Measurements from ENCODE around the gene LPCAT1.
"Not testable (repeated sequence)": the region's sequence is repeated elsewhere in the genome, so short reads cannot be mapped to it uniquely, and the experiment has no call there.

Gene LPCAT1

DNA sequence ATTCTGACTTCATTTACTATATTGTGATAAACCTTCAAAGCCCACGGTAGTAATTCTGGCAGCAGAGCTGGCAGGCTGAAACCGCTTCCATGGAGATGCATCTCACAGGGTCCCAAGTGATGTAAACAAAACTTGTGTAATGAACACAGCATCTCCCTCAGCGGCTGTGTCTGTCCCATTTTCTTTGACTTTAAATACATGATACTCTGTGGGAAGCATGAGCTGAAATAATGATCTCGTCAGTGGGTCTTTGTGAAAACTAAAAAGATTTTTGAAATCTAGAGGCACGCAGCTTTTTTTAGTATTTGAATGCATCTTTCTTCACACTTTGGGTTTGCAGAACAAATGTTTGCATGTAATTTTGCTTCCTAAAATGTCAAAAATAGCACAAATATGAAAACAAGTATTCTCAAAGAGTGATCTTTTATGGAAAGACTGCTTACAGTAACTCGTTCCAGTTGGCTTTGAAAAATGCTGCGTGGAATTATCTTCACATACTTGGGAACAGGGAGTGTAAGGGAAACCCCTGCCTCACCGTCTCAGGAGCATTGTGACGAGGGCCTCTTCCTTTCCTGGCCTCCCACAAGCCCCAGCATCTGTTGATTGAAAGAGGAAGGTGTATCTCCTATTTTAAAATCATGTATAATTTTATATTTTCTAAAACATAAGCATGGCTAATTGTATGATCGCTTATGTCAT lies 18.1 kb upstream of the LPCAT1 start:
- Histone ChIP-seq H3K4me1 (ENCODE audit: insufficient read depth, insufficient read length) (no peaks in the 10 kb centered on the region), H3K27me3 (ENCODE audit: insufficient read depth, insufficient read length) (peaks cover 3% of the 10 kb centered on the region), H3K9ac (ENCODE audit: insufficient read length, low read depth) (no peak overlapping the region), H3K36me3 (ENCODE audit: insufficient read depth, insufficient read length, low read length) (no peaks in the 10 kb centered on the region), H3K9me3 (ENCODE audit: insufficient read depth, low read length) (peaks cover 7% of the 10 kb centered on the region; the same call in 1 of the 2 replicates), H3K4me3 (ENCODE audit: insufficient read length, low read depth) (no peak overlapping the region)
- DNase-seq (ENCODE audit: low read depth, low spot score): no peak
- TF ChIP-seq ZNF274 (IDR thresholded peaks at IDR 0.05; ENCODE audit: low read depth, low read length) (no peak), YY1 (IDR thresholded peaks at IDR 0.05; ENCODE audit: insufficient read depth, insufficient read length) (no peak), SUZ12 (IDR thresholded peaks at IDR 0.05; ENCODE audit: extremely low read depth, insufficient read depth, insufficient read length) (no peak)

DNA sequence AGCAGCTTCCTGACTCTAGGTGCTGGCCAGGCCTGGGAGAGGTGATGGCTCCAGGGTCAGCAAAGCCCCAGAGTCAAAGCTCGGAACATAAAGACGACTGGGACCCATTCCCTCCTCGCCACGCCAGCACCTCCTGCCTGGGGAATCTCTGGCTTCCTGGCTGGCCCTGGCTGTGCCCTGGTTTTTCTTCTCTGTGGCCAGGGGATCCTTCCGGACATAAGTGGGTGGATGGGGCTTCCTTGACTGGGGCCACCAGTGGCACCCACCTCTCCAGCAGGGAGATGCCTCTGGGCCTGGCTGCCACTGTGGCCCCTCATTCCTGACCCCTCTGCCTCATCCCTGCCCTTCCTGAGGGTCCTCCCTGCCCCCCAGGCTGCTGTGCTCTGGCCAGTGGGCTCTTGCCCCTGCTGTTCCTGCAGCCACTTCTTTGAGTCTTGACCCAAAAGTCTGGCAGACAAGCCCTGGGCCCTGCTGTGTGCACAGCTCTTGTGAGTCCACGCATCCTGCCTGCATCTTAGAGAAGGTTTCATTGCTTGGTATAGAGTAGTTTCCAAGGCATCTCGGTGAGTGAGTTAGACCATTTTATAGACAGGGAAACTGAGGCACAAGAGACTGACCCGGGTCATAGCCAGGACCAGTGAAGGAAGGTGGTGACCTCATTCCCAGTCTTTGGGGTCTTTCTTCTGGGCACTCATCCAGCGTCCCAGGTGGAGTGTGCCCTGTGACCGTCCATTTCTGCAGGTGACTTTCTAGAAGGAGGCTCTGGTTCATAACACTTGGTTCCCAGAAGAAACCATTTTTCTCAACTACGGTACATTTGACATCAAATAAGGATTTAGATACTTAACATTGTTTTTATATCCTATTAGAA lies 17.3 kb upstream of the LPCAT1 start:
- H3K9ac ChIP-seq (ENCODE audit: insufficient read length, low read depth): no peak overlapping the region
- no peak for TF ChIP-seq SUZ12 (IDR thresholded peaks at IDR 0.05; ENCODE audit: extremely low read depth, insufficient read depth, insufficient read length)
- TF ChIP-seq ZNF274 (IDR thresholded peaks at IDR 0.05; ENCODE audit: low read depth, low read length): no peak
- TF ChIP-seq YY1 (IDR thresholded peaks at IDR 0.05; ENCODE audit: insufficient read depth, insufficient read length): no peak
- DNase-seq (ENCODE audit: low read depth, low spot score): no peak

DNA sequence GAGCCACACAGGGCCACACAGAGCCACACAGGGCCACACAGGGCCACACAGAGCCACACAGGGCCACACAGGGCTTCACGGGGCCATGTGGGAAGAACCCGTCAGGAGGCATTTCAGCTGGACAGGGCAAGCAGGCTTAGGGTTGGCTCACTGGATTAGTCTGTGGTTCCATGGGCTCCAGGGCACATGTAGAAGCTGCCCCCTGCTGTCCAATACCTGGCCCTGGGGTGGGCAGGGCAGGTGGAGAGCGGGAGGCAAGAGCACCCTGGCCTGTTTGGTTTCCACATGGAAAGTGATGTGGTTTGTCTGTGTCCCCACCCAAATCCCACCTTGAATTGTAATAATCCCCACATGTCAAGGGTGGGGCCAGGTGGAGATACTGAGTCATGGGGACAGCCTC lies 16.4 kb upstream of the LPCAT1 start:
- H3K27me3 ChIP-seq (ENCODE audit: insufficient read depth, insufficient read length): peaks cover 3% of the 10 kb centered on the region
- no peaks in the 10 kb centered on the region for H3K36me3 ChIP-seq (ENCODE audit: insufficient read depth, insufficient read length, low read length)
- H3K9ac ChIP-seq (ENCODE audit: insufficient read length, low read depth): no peak overlapping the region
- TF ChIP-seq SUZ12 (IDR thresholded peaks at IDR 0.05; ENCODE audit: extremely low read depth, insufficient read depth, insufficient read length) (no peak), YY1 (IDR thresholded peaks at IDR 0.05; ENCODE audit: insufficient read depth, insufficient read length) (no peak), ZNF274 (IDR thresholded peaks at IDR 0.05; ENCODE audit: low read depth, low read length) (no peak)
- H3K4me3 ChIP-seq (ENCODE audit: insufficient read length, low read depth): no peak overlapping the region
- DNase-seq (ENCODE audit: low read depth, low spot score): no peak
- H3K9me3 ChIP-seq (ENCODE audit: insufficient read depth, low read length): peaks cover 7% of the 10 kb centered on the region; the same call in 1 of the 2 replicates
- H3K4me1 ChIP-seq (ENCODE audit: insufficient read depth, insufficient read length): no peaks in the 10 kb centered on the region

More for the DNA sequence above, 17.3 kb upstream of the LPCAT1 start:
- H3K36me3 ChIP-seq (ENCODE audit: insufficient read depth, insufficient read length, low read length): no peaks in the 10 kb centered on the region
- H3K4me3 ChIP-seq (ENCODE audit: insufficient read length, low read depth): no peak overlapping the region
- H3K9me3 ChIP-seq (ENCODE audit: insufficient read depth, low read length): peaks cover 7% of the 10 kb centered on the region; the same call in 1 of the 2 replicates
- H3K27me3 ChIP-seq (ENCODE audit: insufficient read depth, insufficient read length): peaks cover 3% of the 10 kb centered on the region
- H3K4me1 ChIP-seq (ENCODE audit: insufficient read depth, insufficient read length): no peaks in the 10 kb centered on the region

DNA sequence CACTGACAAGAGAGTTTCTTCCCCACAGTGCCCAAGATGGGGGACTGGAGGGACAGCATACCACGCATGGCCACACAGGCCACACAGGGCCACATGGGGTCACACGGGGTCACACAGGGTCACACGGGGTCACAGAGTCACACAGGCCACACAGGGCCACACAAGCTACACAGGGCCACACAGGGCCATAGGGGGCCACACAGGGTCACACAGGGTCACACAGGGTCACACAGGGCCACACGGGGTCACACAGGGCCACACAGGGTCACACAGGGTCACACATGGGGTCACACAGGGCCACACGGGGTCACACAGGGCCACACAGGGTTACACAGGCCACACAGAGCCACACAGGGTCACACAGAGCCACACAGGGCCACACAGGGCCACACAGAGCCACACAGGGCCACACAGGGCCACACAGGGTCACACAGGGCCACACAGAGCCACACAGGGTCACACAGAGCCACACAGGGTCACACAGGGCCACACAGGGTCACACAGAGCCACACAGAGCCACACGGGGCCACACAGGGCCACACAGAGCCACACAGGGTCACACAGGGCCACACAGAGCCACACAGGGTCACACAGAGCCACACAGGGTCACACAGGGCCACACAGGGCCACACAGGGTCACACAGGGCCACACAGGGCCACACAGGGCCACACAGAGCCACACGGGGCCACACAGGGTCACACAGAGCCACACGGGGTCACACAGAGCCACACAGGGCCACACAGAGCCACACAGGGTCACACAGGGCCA lies 15.8 kb upstream of the LPCAT1 start:
- not testable (repeated sequence) for H3K4me1 ChIP-seq (ENCODE audit: insufficient read depth, insufficient read length); H3K27me3 ChIP-seq (ENCODE audit: insufficient read depth, insufficient read length); H3K4me3 ChIP-seq (ENCODE audit: insufficient read length, low read depth); DNase-seq (ENCODE audit: low read depth, low spot score); H3K36me3 ChIP-seq (ENCODE audit: insufficient read depth, insufficient read length, low read length); H3K9ac ChIP-seq (ENCODE audit: insufficient read length, low read depth); H3K9me3 ChIP-seq (ENCODE audit: insufficient read depth, low read length)

DNA sequence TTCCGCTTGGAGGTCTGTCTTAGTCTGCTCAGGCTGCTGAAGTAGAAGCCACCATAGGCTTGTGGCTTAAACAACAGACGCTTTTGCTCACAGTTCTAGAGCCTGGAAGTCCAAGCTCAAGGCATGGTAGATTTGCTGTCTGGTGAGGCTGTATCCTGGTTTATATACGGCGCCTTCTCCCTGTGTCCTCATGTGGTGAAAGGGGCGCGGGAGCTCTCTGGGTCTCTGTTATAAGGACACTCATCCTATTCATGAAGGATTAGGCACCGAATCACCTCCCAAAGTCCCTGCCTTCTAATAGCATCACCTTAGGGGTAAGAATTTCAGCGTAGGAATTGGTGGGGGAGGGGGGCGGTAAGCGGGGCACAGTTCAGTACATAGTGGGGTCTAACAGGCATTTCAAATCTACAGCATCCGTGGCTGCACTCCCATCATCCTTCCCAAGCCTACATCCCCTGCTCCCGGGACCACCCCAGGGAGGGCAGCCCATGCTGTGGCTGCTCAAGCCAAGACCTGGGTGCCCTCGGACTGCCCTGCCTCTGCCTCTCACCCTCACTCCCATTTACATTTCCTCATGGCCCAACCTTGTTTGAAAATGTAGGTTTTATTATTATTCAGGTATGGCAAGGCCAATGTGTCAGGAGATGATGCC lies 15.1 kb upstream of the LPCAT1 start:
- Histone ChIP-seq H3K9me3 (ENCODE audit: insufficient read depth, low read length) (peaks cover 7% of the 10 kb centered on the region; the same call in 1 of the 2 replicates), H3K4me3 (ENCODE audit: insufficient read length, low read depth) (no peak overlapping the region), H3K4me1 (ENCODE audit: insufficient read depth, insufficient read length) (no peaks in the 10 kb centered on the region), H3K9ac (ENCODE audit: insufficient read length, low read depth) (no peak overlapping the region), H3K36me3 (ENCODE audit: insufficient read depth, insufficient read length, low read length) (no peaks in the 10 kb centered on the region), H3K27me3 (ENCODE audit: insufficient read depth, insufficient read length) (peaks cover 3% of the 10 kb centered on the region)
- no peak for DNase-seq (ENCODE audit: low read depth, low spot score)
- TF ChIP-seq YY1 (IDR thresholded peaks at IDR 0.05; ENCODE audit: insufficient read depth, insufficient read length): no peak
- TF ChIP-seq SUZ12 (IDR thresholded peaks at IDR 0.05; ENCODE audit: extremely low read depth, insufficient read depth, insufficient read length): no peak
- TF ChIP-seq ZNF274 (IDR thresholded peaks at IDR 0.05; ENCODE audit: low read depth, low read length): no peak

DNA sequence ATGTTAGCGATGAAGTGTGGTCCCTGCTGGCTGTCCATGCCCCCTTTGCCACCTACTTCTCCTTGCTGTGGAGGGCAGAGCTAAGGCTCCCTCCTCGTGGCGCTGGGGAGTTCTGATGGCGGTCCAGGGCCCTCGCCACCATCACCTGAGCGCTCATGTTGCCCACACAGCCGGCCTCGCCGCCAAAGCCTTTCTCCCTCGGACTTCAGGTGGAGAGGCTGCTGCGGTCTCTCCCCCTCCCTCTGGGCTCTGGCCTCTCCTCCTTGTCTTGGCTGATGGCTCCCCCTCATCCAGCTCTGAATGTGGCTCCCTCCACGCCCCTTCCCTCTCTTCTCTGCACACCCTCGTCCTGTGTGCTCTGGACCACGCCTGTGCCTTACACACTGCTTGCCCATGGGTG lies 14.5 kb upstream of the LPCAT1 start:
- no peak for DNase-seq (ENCODE audit: low read depth, low spot score)
- H3K36me3 ChIP-seq (ENCODE audit: insufficient read depth, insufficient read length, low read length): no peaks in the 10 kb centered on the region
- no peak overlapping the region for H3K4me3 ChIP-seq (ENCODE audit: insufficient read length, low read depth)
- no peaks in the 10 kb centered on the region for H3K4me1 ChIP-seq (ENCODE audit: insufficient read depth, insufficient read length)
- H3K27me3 ChIP-seq (ENCODE audit: insufficient read depth, insufficient read length): peaks cover 3% of the 10 kb centered on the region
- H3K9me3 ChIP-seq (ENCODE audit: insufficient read depth, low read length): peaks cover 7% of the 10 kb centered on the region; the same call in 1 of the 2 replicates
- H3K9ac ChIP-seq (ENCODE audit: insufficient read length, low read depth): no peak overlapping the region
- TF ChIP-seq SUZ12 (IDR thresholded peaks at IDR 0.05; ENCODE audit: extremely low read depth, insufficient read depth, insufficient read length): no peak
- TF ChIP-seq YY1 (IDR thresholded peaks at IDR 0.05; ENCODE audit: insufficient read depth, insufficient read length): no peak
- TF ChIP-seq ZNF274 (IDR thresholded peaks at IDR 0.05; ENCODE audit: low read depth, low read length): no peak
